SU-DHL-6 (cell line): Measurements from ENCODE around the gene DOLK.

Source experiments
- CTCF ChIP-seq: fragments of 200-600 bp; sonication (generic); IDR thresholded peaks from one replicate; pipeline ENCODE4 v1.5.1; 2017; ENCODE audit warnings: antibody characterized with exemption, mild to moderate bottlenecking, low read length, moderate library complexity; ENCODE audit not compliant: insufficient read depth, poor library complexity, severe bottlenecking
- EZH2phosphoT487 ChIP-seq: fragments of 200-600 bp; sonication (generic), shearing (Covaris generic); conservative IDR thresholded peaks from 2 replicates; pipeline ENCODE4 v1.6.1; 2018; ENCODE audit warnings: mild to moderate bottlenecking, antibody characterized with exemption, low read length, moderate library complexity, mixed read lengths

GRCh38 chr9:128908372-128908771, 39.0 kb downstream of the DOLK start:
- TF ChIP-seq CTCF (no peak), EZH2phosphoT487 (no peak)
